ENCODE data around the gene NSDHL. TPM values are rescaled to one million over a fixed set of nuclear protein-coding genes. Genes with fewer than 3 reads are reported as not detected.

The NSDHL gene
- total RNA-seq, 1 experiment from 2014 or later, result 55.1 TPM

DNA sequence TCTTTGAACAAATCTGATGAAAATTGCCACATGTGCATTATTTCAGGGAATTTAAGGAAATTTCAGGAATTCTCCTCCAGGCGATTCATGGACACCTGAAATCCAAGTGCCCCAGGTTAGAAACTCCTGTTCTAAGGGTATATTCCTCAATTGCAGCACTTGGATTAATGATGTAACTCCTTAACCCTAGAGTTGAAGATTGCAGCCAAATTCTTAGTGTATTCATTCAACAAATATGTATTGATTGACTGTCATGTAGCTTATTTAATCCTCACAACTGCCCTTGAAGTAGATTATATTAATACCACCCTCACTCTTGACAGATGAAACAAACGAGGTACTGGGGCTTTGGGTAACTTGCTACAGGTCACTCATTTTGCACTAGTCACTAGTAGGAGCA is 11.6 kb upstream of the NSDHL start:
- no peaks in the 10 kb centered on the region for H3K36me3 ChIP-seq (ENCODE audit: low read depth)
- TF ChIP-seq, protein P1, sequence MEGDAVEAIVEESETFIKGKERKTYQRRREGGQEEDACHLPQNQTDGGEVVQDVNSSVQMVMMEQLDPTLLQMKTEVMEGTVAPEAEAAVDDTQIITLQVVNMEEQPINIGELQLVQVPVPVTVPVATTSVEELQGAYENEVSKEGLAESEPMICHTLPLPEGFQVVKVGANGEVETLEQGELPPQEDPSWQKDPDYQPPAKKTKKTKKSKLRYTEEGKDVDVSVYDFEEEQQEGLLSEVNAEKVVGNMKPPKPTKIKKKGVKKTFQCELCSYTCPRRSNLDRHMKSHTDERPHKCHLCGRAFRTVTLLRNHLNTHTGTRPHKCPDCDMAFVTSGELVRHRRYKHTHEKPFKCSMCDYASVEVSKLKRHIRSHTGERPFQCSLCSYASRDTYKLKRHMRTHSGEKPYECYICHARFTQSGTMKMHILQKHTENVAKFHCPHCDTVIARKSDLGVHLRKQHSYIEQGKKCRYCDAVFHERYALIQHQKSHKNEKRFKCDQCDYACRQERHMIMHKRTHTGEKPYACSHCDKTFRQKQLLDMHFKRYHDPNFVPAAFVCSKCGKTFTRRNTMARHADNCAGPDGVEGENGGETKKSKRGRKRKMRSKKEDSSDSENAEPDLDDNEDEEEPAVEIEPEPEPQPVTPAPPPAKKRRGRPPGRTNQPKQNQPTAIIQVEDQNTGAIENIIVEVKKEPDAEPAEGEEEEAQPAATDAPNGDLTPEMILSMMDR (conservative IDR thresholded peaks at IDR 0.05), result no peak
- no peak for TF ChIP-seq EZH2 (IDR thresholded peaks at IDR 0.05; ENCODE audit: low read depth)
- H3K9me2 ChIP-seq (ENCODE audit: insufficient read depth), result no peaks in the 10 kb centered on the region
- no peaks in the 10 kb centered on the region for H4K20me1 ChIP-seq (ENCODE audit: insufficient read depth)
- no peak for DNase-seq
- no peak overlapping the region for H3K27ac ChIP-seq
- intact Hi-C loops (cut with micrococcal nuclease; ENCODE audit: unreplicated experiment), result no loop called here
- no peaks in the 10 kb centered on the region for H3K4me1 ChIP-seq (replicated peaks; ENCODE audit: insufficient read depth)
- H3F3A ChIP-seq (ENCODE audit: insufficient read depth, low read depth), result peaks cover 6% of the 10 kb centered on the region; the same call in 1 of the 2 replicates
- no peak overlapping the region for H2AFZ ChIP-seq
- no TSS peak for BruUV-seq (replicated peaks)
- H3K27me3 ChIP-seq (ENCODE audit: insufficient read depth, low read depth), result no peaks in the 10 kb centered on the region
- ChIA-PET POLR2A (ENCODE audit: unreplicated experiment) (no interaction called here), CTCF (no interaction called here)
- no peak overlapping the region for H3K4me3 ChIP-seq
- H3K9me3 ChIP-seq (ENCODE audit: insufficient read depth, low read depth), result no peaks in the 10 kb centered on the region
- H3K4me2 ChIP-seq, result no peak overlapping the region
- no peaks in the 10 kb centered on the region for H3K79me2 ChIP-seq (ENCODE audit: low read depth)

DNA sequence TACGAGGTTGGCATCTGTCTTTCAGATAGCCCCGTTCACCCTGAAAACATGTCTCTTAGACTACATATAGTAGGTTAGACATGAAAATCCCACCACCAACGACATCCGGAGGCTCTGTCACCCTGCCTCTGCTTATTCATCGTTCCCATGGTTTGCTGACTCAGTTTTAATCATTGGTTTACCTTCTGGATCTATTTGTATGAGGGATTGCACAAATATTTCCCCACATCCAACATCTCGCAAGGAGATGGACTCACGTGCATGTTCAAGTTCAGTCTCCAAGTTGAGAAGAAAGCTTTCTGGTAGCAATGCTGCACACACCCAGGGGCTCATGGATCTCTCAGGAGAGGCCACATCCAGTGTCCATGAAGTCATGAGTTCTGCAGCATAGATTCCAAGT is 11.1 kb upstream of the NSDHL start:
- no peaks in the 10 kb centered on the region for H3K4me1 ChIP-seq (replicated peaks; ENCODE audit: insufficient read depth)
- CTCF ChIA-PET, result no interaction called here

DNA sequence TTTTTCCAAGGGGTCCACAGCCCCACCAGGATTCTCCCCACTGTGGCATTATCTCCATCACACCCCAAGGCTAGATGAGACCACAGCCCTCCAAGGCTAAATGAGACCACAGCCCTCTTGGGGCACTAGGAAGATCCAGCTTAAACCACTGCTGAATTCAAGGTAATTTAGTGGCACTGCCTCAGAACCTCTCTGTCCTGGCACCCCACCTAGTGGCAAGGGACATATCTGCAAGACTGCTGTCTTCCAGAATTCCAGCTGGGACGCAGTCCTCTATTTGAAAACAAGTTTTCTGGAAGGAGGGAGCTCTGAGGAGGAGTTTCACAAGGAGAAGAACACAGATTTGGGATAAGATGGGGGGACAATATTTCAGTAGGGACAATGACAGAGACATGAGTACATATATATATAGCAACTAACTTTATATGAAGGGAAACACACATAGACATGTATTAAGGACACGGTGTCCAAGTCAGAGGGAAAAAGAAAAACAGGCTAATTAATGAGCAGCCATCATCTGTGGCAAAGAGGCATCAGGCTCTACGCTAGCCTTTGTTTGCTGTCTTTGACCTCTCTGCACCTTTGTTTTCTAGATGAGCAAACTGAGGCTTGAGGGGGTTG is 9.6 kb upstream of the NSDHL start:
- CTCF ChIA-PET, result interaction anchor here (0.5 to 1.2 kb wide), 6 partner anchors 9 to 1068 kb away, joined by 3 to 14 read pairs (median 3); no protein-coding TSS in a partner anchor
- no peak overlapping the region for H3K4me2 ChIP-seq
- TF ChIP-seq, protein P1 (conservative IDR thresholded peaks at IDR 0.05), result peak; percentile 97
- TF ChIP-seq EZH2 (IDR thresholded peaks at IDR 0.05; ENCODE audit: low read depth), result no peak
- no peaks in the 10 kb centered on the region for H3K9me2 ChIP-seq (ENCODE audit: insufficient read depth)
- H3K79me2 ChIP-seq (ENCODE audit: low read depth), result no peaks in the 10 kb centered on the region
- intact Hi-C loops (cut with micrococcal nuclease; ENCODE audit: unreplicated experiment), result loop anchor here (1.0 to 10.0 kb wide), 3 partner anchors 1068 to 1670 kb away; no protein-coding TSS in a partner anchor
- POLR2A ChIA-PET (ENCODE audit: unreplicated experiment), result interaction anchor here (0.5 kb wide), 1 partner anchor 105 kb away, joined by 3 read pairs; no protein-coding TSS in a partner anchor
- H3K9me3 ChIP-seq (ENCODE audit: insufficient read depth, low read depth), result no peaks in the 10 kb centered on the region
- H3K4me1 ChIP-seq (replicated peaks; ENCODE audit: insufficient read depth), result no peaks in the 10 kb centered on the region
- no TSS peak for BruUV-seq (replicated peaks)
- H3F3A ChIP-seq (ENCODE audit: insufficient read depth, low read depth), result peaks cover 6% of the 10 kb centered on the region; the same call in 1 of the 2 replicates
- H4K20me1 ChIP-seq (ENCODE audit: insufficient read depth), result no peaks in the 10 kb centered on the region
- H3K27ac ChIP-seq, result no peak overlapping the region
- DNase-seq, result peak; percentile 53 to 55
- H3K36me3 ChIP-seq (ENCODE audit: low read depth), result no peaks in the 10 kb centered on the region
- no peak overlapping the region for H3K4me3 ChIP-seq
- H2AFZ ChIP-seq, result no peak overlapping the region
- no peaks in the 10 kb centered on the region for H3K27me3 ChIP-seq (ENCODE audit: insufficient read depth, low read depth)

More for the DNA sequence above, 11.1 kb upstream of the NSDHL start:
- H3K4me2 ChIP-seq, result no peak overlapping the region
- no peak overlapping the region for H3K4me3 ChIP-seq
- H4K20me1 ChIP-seq (ENCODE audit: insufficient read depth), result no peaks in the 10 kb centered on the region
- no peaks in the 10 kb centered on the region for H3K9me3 ChIP-seq (ENCODE audit: insufficient read depth, low read depth)
- H3F3A ChIP-seq (ENCODE audit: insufficient read depth, low read depth), result peaks cover 6% of the 10 kb centered on the region; the same call in 1 of the 2 replicates
- TF ChIP-seq EZH2 (IDR thresholded peaks at IDR 0.05; ENCODE audit: low read depth), result no peak
- TF ChIP-seq, protein P1 (conservative IDR thresholded peaks at IDR 0.05), result no peak
- no TSS peak for BruUV-seq (replicated peaks)
- POLR2A ChIA-PET (ENCODE audit: unreplicated experiment), result no interaction called here
- no peaks in the 10 kb centered on the region for H3K27me3 ChIP-seq (ENCODE audit: insufficient read depth, low read depth)
- no peak for DNase-seq
- H3K27ac ChIP-seq, result no peak overlapping the region
- intact Hi-C loops (cut with micrococcal nuclease; ENCODE audit: unreplicated experiment), result loop anchor here (2.0 to 10.0 kb wide), 2 partner anchors 1067 to 1315 kb away; no protein-coding TSS in a partner anchor
- no peaks in the 10 kb centered on the region for H3K9me2 ChIP-seq (ENCODE audit: insufficient read depth)
- no peaks in the 10 kb centered on the region for H3K79me2 ChIP-seq (ENCODE audit: low read depth)
- no peak overlapping the region for H2AFZ ChIP-seq
- no peaks in the 10 kb centered on the region for H3K36me3 ChIP-seq (ENCODE audit: low read depth)
